ENCODE results near the gene SIGMAR1. TPM values are rescaled to one million over a fixed set of nuclear protein-coding genes. Genes with fewer than 3 reads are reported as not detected.

Gene SIGMAR1
- total and polyA plus RNA-seq, 2 of the 8 experiments (the other 6 are each of a cell fraction or from before 2014, with no cell fraction given) = 84.2 to 134 TPM

- TF ChIP-seq CHD7 (IDR thresholded peaks at IDR 0.05; ENCODE audit: insufficient replicate concordance, low read length) = no peak
Measured at GRCh38 chr9:34636791-34637355, 714 bp downstream of the SIGMAR1 start (continued).
